Activated CD8-positive, alpha-beta memory T cell treated with anti-CD3 and anti-CD28 coated beads, Interleukin-2, amount 50 U/mL, for 24 hours (primary cell): ENCODE results near the gene TAGLN.

Experiments
- DNase-seq: peaks from one replicate; pipeline ENCODE4 v3.0.0-alpha.2; 2020; ENCODE audit errors: extremely low read depth

The TAGLN gene

DNA sequence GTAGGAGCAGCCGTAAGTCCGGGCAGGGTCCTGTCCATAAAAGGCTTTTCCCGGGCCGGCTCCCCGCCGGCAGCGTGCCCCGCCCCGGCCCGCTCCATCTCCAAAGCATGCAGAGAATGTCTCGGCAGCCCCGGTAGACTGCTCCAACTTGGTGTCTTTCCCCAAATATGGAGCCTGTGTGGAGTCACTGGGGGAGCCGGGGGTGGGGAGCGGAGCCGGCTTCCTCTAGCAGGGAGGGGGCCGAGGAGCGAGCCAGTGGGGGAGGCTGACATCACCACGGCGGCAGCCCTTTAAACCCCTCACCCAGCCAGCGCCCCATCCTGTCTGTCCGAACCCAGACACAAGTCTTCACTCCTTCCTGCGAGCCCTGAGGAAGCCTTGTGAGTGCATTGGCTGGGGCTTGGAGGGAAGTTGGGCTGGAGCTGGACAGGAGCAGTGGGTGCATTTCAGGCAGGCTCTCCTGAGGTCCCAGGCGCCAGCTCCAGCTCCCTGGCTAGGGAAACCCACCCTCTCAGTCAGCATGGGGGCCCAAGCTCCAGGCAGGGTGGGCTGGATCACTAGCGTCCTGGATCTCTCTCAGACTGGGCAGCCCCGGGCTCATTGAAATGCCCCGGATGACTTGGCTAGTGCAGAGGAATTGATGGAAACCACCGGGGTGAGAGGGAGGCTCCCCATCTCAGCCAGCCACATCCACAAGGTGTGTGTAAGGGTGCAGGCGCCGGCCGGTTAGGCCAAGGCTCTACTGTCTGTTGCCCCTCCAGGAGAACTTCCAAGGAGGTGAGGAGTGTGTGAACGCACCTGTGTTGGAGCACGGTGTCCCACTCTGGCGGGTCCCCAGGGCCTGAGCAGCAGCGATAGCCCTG is at the start of gene TAGLN:
TAGLN (plus strand) TSS at position 318 of the 863 bp plus-strand sequence. CDS start 3,644 bp downstream, outside the sequence.
- no peak for DNase-seq

DNA sequence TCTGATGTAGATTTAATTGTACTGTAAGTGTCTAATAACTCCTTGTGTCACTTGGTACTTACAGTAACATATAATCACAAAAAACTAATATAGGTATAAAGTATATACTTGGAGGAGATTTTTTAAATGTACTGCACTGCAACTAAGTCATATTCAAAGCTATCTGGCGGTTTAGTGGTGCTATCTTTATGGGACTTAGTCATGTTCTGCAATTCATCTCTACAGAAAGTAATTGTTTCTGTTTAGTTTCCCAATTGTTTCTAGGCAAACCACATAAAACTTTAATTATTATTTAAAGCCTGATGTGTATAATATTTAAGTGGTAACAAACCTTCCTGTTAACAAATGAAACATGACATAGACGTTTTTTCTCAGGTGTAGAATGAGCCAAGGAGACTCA is 47.1 kb upstream of the TAGLN start:
- DNase-seq: no peak

DNA sequence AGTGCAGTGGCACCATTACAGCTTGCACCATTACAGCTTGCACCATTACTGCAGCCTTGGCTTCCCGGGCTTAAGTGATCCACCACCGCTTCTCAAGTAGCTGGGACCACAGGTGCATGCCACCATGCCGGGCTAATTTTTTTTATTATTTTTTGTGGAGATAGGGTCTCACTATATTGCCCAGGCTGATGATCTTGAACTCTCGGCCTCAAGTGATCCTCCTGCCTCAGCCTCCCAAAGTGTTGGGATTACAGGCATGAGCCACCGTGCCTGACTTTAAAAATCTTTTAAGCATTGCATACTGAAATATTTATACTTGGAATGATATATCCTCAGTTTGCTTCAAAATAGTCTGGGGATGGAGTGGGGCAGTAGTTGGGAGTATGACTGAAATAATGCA is 44.7 kb upstream of the TAGLN start:
- no peak for DNase-seq

DNA sequence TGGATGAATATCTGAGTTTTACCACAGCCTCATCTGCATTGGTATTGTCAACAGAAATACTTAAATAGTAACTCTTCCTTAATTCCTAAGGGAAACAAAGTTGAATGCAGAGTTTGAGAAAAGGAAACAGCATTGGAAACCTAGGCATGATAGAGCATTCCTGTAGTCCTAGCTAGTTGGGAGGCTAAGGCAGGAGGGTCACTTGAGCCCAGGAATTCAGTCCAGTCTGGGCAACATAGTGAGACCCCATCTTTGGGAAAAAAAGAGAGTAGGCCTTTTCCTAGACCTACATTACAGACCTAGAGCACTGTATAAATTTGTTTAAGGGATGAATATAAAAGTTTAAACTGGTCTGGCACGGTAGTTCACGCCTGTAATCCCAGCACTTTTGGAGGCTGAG is 41.7 kb upstream of the TAGLN start:
- no peak for DNase-seq

DNA sequence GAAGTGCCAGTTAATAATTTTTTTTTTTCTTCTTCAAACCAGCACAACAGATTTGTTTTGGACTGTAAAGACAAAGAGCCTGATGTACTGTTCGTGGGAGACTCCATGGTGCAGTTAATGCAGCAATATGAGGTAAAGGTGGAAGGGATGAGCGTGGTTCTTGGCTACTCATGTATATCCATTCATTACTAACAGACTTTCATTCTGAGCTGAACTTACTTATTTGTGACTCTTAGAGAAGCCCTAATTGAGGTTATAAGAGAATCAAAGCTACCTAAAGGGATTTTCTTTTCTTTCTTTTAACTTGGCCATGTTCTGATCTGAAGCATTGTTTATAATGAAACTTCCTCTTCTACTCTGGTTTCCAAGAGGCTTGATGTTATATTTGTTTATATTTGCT is 39.3 kb upstream of the TAGLN start:
- no peak for DNase-seq

DNA sequence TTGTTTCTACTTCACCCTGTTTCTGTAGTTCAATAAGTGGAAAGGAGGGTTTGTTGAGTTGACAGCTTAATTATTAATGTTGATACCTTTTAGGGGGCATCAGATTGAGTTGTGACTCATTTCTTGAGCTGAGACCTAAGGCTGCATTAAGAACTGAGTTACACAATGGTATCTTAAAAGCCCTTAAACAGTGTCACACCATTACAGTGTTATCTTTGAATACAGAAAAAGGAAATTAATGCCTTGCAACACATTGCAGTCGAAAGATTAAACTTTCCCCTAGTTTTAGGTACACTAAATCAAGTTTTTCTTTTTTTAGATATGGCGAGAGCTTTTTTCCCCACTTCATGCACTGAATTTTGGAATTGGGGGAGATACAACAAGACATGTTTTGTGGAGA is 38.3 kb upstream of the TAGLN start:
- no peak for DNase-seq

DNA sequence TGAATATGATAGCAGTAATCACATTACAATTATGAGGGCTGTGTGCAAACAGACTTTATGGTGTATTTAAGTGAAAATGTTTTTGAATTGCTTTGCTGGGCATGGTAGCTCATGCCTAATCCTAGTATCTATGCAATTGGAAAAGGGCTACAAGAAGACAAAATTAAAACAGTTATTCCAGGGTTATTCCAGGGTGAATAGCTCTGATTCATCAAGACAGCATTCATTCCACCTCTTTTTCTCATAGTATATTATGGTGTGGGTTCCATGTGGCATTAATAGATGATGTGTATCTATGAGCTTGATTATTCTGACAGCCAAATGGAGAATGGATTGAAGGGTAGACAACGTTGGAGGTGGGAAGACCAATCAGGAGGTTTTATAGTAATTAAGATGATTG is 32.7 kb upstream of the TAGLN start:
- DNase-seq: no peak

DNA sequence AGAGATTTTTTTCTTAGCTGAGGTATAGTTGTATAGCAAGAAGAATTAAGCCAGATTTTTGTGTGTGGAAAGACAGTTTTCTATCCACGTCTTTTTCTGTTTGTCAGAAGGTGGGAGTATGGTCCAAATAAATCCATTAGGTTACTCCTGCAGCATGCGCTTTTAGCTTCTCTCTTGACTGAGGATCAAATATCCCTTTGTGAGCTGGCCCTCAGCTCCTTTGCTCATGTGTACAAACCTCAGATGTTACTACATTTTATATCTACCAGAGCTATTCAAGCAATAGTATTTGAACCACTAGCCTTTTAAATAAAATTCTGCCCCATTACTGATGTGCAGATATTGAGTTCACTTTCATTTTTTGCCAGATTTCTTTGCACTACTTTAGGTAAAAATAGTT is 29.4 kb upstream of the TAGLN start:
- DNase-seq: no peak

DNA sequence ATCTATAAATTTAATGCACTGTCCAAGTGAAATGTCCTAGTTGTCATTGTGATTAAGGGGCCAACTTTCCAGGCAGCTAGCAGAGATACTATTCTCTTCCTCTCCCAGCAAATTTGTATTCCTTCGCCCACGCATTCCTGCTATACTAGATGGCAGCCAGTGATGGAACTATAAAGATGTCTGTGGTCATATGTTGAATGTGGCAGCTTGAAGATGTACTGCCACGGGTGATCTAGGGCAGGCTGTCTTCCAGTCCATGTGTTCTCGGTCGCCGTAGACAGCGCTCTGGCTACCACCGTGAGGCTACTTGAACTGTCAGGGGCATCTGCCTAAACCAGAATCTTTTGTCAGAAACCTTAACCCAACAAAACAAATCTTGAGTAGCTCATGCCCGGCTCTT is 29.0 kb upstream of the TAGLN start:
- no peak for DNase-seq

DNA sequence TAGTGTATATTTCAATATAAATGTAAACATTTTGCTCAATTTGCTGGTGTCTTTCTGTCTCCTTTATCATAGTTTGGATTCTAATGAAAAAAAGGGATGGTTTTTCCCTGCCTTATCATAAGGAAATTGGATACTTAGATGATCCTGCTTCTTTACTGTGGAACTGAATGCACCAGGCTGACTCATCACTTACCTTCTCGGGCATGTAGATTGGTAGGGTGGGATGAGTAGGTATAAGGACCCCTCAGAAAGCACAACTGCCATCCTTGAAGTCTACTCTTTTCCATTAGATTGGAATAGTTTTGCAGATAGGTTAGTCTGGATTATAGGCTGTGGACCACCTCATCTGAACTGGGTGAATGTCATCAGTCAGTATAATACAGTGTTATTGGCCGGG is 28.2 kb upstream of the TAGLN start:
- DNase-seq: no peak

DNA sequence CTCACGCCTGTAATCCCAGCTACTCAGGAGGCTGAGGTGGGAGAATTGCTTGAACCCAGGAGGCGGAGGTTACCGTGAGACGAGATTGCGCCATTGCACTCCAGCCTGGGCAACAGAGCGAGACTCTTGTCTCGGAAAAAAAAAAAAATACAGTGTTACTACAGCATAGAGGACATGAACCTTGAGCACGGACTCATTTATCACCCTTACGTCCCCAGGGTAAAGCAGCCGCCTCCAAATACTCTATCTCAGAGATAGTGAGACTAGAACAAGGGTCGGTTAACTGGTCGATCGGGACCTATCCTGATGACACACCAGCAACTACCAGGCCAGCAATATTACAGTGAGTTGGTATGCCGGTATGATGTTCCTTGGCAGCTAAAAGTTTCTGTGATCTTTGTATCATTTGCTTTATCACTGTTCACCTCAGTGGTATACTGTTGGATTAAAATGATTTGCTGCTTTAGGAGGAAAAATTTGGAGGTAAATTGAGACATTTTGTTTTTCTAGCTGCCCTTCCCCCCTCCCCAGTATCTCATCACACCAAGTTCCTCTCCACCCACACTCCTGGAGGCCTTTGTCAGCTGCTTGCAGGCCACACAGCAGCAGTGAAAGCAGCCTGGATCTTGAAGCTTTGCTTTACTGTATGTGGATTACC is 27.6 kb upstream of the TAGLN start:
- DNase-seq: no peak

DNA sequence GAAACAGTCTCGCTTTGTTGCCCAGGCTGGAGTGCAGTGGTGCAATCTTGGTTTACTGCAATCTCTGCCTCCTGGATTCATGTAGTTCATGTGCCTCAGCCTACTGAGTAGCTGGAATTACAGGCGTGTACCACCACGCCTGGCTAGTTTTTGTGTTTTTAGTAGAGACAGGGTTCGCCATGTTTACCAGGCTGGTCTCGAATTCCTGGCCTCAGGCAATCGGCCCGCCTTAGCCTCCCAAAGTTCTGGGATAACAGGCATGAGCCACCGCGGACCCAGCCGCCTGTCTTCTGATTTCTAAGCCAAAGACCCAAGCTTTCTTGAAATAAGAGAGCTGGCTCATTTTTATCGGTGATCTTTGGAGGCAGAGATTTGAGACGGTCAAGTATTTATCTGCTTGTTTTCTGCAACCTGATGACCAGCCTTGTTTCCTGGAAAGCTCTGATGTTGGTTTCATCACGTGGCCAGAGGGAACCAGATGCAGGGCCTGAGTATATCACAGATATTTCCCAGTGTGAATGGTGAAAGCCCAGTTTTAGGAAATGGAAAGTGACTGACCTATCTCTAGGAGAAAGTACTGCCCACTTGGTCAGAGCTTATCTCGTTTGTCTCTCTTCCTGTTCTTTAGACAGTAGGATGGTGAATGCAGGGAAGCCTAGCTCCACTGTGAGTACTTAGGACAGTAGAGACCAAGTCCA is 26.3 kb upstream of the TAGLN start:
- no peak for DNase-seq

DNA sequence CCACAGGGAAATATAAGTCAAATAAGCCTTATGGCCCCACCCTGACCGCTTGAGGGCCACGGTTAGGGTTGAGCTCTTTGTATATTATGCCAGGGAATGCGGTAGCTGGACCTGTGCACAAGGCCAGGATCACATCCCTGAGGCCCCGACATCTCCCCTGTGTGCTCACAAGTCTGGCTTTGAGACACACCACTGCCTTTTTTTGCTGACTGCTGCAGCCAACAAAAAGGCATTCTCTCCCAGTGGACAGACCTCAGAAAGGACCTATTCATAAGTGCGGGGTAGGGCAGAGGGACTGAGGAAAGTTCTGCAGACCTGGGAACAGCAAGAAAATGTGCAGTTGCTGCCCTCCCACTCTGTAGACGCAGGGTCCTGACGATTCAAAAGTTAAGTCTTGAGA is 24.1 kb upstream of the TAGLN start:
- no peak for DNase-seq

DNA sequence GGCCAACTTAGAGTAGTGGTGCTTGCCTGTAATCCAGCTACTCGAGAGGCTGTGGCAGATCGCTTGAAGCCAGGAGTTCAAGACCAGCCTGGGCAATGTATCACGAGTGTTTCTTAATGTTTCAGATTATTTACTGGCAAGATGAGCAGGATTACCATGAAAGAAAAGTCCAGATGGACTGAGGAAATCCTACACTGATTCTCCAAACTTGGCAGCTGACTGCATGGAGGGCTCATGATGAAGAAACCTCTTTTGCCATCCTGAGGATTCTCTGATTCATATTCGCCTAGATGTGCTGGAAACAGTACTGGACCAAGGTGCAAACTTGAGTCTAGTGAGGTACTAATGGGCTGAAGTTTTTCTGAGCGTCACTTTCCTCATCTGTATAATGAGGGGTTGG is 23.4 kb upstream of the TAGLN start:
- DNase-seq: no peak

DNA sequence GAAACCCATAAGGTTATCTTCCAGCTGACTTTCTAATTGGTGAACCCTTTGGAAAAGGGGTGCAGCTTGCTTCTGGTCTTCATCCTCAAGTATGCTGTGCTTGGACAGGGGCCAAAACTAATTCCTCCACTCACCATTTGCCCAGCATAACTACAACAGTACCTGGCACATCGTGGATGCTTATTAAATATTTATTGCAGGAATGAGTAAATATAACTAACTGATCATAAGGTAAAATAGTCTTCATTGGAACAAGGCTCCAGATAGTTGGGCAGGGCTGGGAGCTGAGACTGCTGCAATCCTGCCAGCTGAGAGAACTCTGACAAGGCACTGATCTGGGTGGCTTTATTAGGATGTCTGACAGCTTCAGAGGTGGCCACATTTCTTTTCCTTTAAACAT is 23.0 kb upstream of the TAGLN start:
- DNase-seq: no peak

DNA sequence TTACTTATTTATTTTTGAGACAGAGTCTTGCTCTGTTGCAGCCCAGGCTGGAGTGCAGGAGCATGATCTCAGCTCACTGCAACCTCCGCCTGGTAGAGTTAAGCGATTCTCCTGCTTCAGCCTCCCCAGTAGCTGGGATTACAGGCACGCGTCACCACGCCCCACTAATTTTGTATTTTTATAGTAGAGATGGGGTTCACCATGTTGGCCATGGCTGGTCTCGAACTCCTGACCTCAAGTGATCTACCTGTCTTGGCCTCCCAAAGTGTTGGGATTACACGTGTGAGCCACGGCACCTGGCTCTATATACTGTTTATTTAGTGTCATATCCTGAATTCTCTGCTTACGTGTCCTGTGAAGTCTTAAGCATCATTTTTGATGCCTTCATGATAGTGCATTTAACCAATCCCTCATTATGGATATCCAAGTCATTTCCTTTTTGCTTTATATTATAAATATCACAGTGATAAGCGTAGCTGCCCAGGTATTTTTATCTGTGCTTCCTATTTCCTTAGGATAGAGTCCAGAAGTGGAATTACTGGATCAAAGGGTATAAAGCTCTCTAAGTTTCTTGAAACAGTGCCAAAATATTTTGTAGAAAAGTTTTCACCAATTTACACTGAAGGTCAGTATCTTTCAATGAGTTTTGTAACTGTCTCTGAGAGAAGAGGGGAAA is 21.5 kb upstream of the TAGLN start:
- no peak for DNase-seq

DNA sequence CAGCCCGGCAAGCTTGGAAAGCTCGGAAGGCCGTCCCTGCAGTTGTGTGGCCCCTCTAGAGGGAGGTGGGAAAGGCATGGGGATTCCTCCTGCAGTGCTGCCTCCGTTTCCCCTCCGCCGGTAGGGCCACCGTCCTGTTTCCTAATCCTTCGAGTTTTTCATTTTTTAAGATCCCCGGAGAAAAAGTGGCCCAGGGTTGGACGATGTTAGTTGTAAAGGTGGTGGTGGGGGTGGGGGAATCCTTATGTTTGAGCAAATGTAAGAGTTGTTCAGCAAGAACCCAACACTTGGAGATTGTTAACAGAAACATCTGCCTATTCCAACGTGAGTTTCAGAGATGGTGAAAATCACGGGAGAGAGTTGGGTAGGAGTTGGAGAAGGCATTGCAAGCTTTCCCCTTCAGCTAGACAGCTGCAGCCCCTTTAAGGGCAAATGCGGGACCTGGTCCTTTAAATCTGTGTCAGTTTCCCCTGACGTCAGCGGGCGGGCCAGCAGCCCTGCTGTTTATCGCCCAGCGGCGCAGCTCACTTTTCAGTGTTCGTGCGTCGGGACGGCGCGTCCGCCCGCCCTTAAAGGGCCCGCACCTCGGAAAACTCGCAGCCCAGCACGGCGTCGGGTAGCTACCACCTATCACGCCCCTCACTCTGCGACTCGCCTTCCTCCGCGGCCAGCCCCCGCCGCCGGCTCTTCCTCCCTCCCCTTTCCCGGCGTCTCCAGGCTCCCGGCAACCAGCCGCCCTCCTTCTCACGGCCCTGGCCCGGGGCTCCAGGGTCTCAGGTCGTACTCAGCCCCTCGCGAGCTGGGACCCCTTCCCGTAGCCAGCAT is 20.7 kb upstream of the TAGLN start, which contains the start of gene SIDT2:
SIDT2 (plus strand) TSS at position 534 of the 825 bp plus-strand sequence. CDS start 521 bp downstream, outside the sequence.
- peak; percentile 75 for DNase-seq

DNA sequence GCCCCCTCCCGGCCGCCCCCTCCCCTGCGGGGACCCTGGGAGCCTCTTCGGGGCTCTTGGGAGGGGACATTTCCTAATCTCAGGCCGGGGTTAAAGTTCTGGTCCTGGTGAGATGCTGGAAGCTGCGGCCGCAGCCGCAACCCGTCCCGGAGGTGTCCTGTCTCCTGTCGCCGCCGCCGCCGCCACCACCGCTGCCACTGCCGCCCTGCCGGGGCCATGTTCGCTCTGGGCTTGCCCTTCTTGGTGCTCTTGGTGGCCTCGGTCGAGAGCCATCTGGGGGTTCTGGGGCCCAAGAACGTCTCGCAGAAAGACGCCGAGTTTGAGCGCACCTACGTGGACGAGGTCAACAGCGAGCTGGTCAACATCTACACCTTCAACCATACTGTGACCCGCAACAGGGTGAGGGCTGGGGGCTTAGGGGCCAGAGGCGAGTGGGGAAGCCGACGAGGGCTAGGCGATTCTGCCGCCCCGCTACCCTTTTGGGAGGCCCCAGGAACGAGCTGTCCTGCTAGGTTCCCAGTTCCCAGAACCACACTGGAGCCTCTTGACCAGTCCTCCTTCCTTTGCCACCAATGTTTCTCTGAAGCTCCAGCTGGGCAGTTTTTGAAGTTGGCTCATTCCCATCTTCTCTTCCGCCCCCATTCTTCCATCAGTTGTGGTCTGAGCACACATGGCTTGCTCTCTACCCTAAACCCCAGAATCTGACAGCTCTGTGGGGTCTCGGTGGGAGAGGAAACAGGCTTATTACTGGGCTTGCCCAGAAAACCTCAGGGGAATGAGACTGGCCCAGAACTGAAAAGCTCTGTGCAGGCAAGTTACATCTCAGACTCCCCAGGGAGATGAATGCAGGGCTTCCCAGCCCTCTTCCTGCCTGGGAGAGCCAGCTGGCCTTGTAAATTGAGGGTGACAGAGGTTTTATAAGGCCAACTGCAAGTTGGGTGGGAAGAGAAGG is 19.8 kb upstream of the TAGLN start:
- no peak for DNase-seq

DNA sequence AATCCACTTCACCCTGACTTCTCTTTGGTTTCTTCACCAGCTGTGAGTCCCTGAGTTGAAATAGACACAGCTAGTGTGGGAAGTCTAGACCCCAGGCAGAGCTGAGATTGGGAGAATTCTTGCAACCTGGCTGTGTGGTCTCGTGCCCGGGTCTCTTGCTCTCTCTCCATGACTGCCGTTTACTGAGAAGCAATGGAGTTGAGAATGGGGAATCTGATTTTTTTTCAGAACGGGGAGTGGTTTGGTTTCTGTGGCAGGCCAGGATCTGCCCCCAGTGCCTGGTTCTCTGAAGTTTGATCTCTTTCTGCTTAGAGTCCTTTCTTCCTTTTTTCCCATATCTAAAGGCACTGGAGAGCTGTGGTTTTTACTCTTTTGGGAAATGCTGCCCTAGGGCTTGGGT is 19.1 kb upstream of the TAGLN start:
- no peak for DNase-seq
